H9 (cell line): ENCODE results near the gene IGLON5. TPM values are rescaled to one million over a fixed set of nuclear protein-coding genes. Genes with fewer than 3 reads are reported as not detected.

ENCODE experiments used
- DNase-seq: peaks from one replicate; pipeline ENCODE4 v3.0.0-alpha.2; 2017
- H2AFZ ChIP-seq: one replicate; pipeline ENCODE4 v1.6.1; 2013; ENCODE audit warnings: mild to moderate bottlenecking, low read length, control low read depth, moderate library complexity
- H2AK5ac ChIP-seq: 2 replicates; pipeline ENCODE4 v1.6.1; 2013; ENCODE audit warnings: low read length, control low read depth, mixed read lengths; ENCODE audit not compliant: insufficient read length
- H2BK120ac ChIP-seq: one replicate; pipeline ENCODE4 v1.6.1; 2013; ENCODE audit warnings: low read depth, mild to moderate bottlenecking, low read length, control low read depth, inconsistent platforms; ENCODE audit not compliant: poor library complexity, severe bottlenecking
- H2BK12ac ChIP-seq: 2 replicates; pipeline ENCODE4 v1.6.1; 2013; ENCODE audit warnings: low read length, control low read depth, mixed read lengths, low read depth; ENCODE audit not compliant: insufficient read length
- H2BK15ac ChIP-seq: 2 replicates; pipeline ENCODE4 v1.6.1; 2013; ENCODE audit warnings: low read depth, low read length, control low read depth
- H2BK20ac ChIP-seq: one replicate; pipeline ENCODE4 v1.6.1; 2013; ENCODE audit warnings: low read depth, mild to moderate bottlenecking, low read length, control low read depth, inconsistent platforms; ENCODE audit not compliant: poor library complexity, severe bottlenecking
- H2BK5ac ChIP-seq: 2 replicates; pipeline ENCODE4 v1.6.1; 2013; ENCODE audit warnings: low read length, control low read depth, mixed read lengths; ENCODE audit not compliant: insufficient read length
- H3K14ac ChIP-seq: 2 replicates; pipeline ENCODE4 v1.6.1; 2013; ENCODE audit warnings: low read length, control low read depth; ENCODE audit not compliant: insufficient read depth
- H3K18ac ChIP-seq: 2 replicates; pipeline ENCODE4 v1.6.1; 2013; ENCODE audit warnings: low read depth, mild to moderate bottlenecking, mixed read lengths, low read length, control low read depth; ENCODE audit not compliant: insufficient read length
- H3K23ac ChIP-seq: 2 replicates; pipeline ENCODE4 v1.6.1; 2013; ENCODE audit warnings: low read length, control low read depth, mixed read lengths, low read depth; ENCODE audit not compliant: insufficient read length
- H3K23me2 ChIP-seq: 2 replicates; pipeline ENCODE4 v1.6.1; 2013; ENCODE audit warnings: low read depth, mild to moderate bottlenecking, mixed read lengths, low read length, control low read depth; ENCODE audit not compliant: insufficient read length, poor library complexity, severe bottlenecking
- H3K27ac ChIP-seq: 2 replicates; pipeline ENCODE4 v1.5.1; 2013; ENCODE audit warnings: low read length, control low read depth, mixed read lengths, low read depth; ENCODE audit not compliant: insufficient read length
- H3K27me3 ChIP-seq: 2 replicates; pipeline ENCODE4 v1.6.1; 2013; ENCODE audit warnings: low read length, control low read depth, inconsistent platforms; ENCODE audit not compliant: insufficient read depth
- H3K4ac ChIP-seq: 2 replicates; pipeline ENCODE4 v1.6.1; 2013; ENCODE audit warnings: low read depth, mild to moderate bottlenecking, control low read depth, inconsistent platforms, low read length, moderate library complexity
- H3K4me1 ChIP-seq: 2 replicates; pipeline ENCODE4 v1.6.1; 2013; ENCODE audit warnings: low read length, control low read depth, inconsistent platforms; ENCODE audit not compliant: insufficient read depth
- H3K4me2 ChIP-seq: 2 replicates; pipeline ENCODE4 v1.6.1; 2013; ENCODE audit warnings: low read length, control low read depth, mixed read lengths; ENCODE audit not compliant: insufficient read length, insufficient read depth
- H3K56ac ChIP-seq: 2 replicates; pipeline ENCODE4 v1.6.1; 2013; ENCODE audit warnings: low read depth, mild to moderate bottlenecking, mixed read lengths, low read length, control low read depth; ENCODE audit not compliant: insufficient read length
- H3K79me1 ChIP-seq: 2 replicates; pipeline ENCODE4 v1.6.1; 2013; ENCODE audit warnings: low read depth, mild to moderate bottlenecking, moderate library complexity, low read length, control low read depth, inconsistent platforms; ENCODE audit not compliant: insufficient read depth, poor library complexity, severe bottlenecking
- H3K79me2 ChIP-seq: 2 replicates; pipeline ENCODE4 v1.6.1; 2013; ENCODE audit warnings: low read length, control low read depth, inconsistent platforms; ENCODE audit not compliant: insufficient read depth
- H3K9ac ChIP-seq: 2 replicates; pipeline ENCODE4 v1.6.1; 2013; ENCODE audit warnings: low read length, control low read depth, mixed read lengths; ENCODE audit not compliant: insufficient read length; ENCODE audit errors: extremely low read depth
- H3K9me3 ChIP-seq: one replicate; pipeline ENCODE4 v1.6.1; 2013; ENCODE audit warnings: low read depth, low read length, inconsistent platforms; ENCODE audit not compliant: control insufficient read depth
- H3T11ph ChIP-seq: one replicate; pipeline ENCODE4 v1.6.1; 2013; ENCODE audit warnings: mild to moderate bottlenecking, low read length, control low read depth, inconsistent platforms
- H4K20me1 ChIP-seq: one replicate; pipeline ENCODE4 v1.6.1; 2013; ENCODE audit not compliant: control insufficient read depth, insufficient read length, insufficient read depth
- H4K5ac ChIP-seq: 2 replicates; pipeline ENCODE4 v1.6.1; 2013; ENCODE audit warnings: low read depth, mild to moderate bottlenecking, mixed read lengths, low read length, control low read depth; ENCODE audit not compliant: insufficient read length
- H4K8ac ChIP-seq: replicated peaks from 2 replicates; pipeline ENCODE4 v1.6.1; 2013; ENCODE audit warnings: low read length, control low read depth, mixed read lengths, low read depth; ENCODE audit not compliant: insufficient read length
- H4K91ac ChIP-seq: 2 replicates; pipeline ENCODE4 v1.6.1; 2013; ENCODE audit warnings: low read depth, mild to moderate bottlenecking, moderate library complexity, mixed read lengths, low read length, control low read depth; ENCODE audit not compliant: insufficient read length
- H3K27ac Mint-ChIP-seq, 3 experiments: 2 replicates in 2 of 3; 3 replicates in 1 of 3; pipeline ENCODE4 v1.8.0; 2020 to 2021; ENCODE audit warnings: mixed read lengths in 3 of 3, mild to moderate bottlenecking in 1 of 3, moderate library complexity in 1 of 3
- H3K27me3 Mint-ChIP-seq: 2 replicates; pipeline ENCODE4 v1.8.0; 2021; ENCODE audit warnings: low read depth, mild to moderate bottlenecking, moderate library complexity, mixed read lengths
- H3K36me3 Mint-ChIP-seq, 3 experiments: 2 replicates in 2 of 3; 3 replicates in 1 of 3; pipeline ENCODE4 v1.8.0; 2020 to 2021; ENCODE audit warnings: low read depth in 3 of 3, mixed read lengths in 3 of 3; ENCODE audit not compliant: insufficient read depth in 1 of 3
- H3K4me1 Mint-ChIP-seq, 2 experiments: 2 replicates each; pipeline ENCODE4 v1.8.0; 2020; ENCODE audit warnings: mixed read lengths in 2 of 2
- H3K4me3 Mint-ChIP-seq, 2 experiments: 2 replicates in 1 of 2; 3 replicates in 1 of 2; pipeline ENCODE4 v1.8.0; 2020 to 2021; ENCODE audit warnings: mild to moderate bottlenecking in 2 of 2, mixed read lengths in 2 of 2, moderate library complexity in 1 of 2
- H3K9me3 Mint-ChIP-seq, 2 experiments: 2 replicates in 1 of 2; 3 replicates in 1 of 2; pipeline ENCODE4 v1.8.0; 2020; ENCODE audit warnings: mild to moderate bottlenecking in 2 of 2, mixed read lengths in 2 of 2, moderate library complexity in 1 of 2
- CTCF ChIP-seq: fragments of 200-600 bp; sonication (generic); conservative IDR thresholded peaks from 3 replicates; pipeline ENCODE4 v1.8.0; 2021; ENCODE audit warnings: antibody characterized with exemption, mild to moderate bottlenecking
- WGBS: extraction: QIAGEN DNeasy Blood & Tissue Kit; methylation state at CpG from one replicate; pipeline ENCODE4 v1.1.7; 2013; ENCODE audit warnings: missing lambda C conversion rate, low lambda C conversion rate, mixed read lengths; ENCODE audit not compliant: insufficient read length; ENCODE audit errors: extremely low coverage; 5-methylcytosine and 5-hydroxymethylcytosine counted together
- total RNA-seq: library from RNA; stranded (reverse); gene quantifications from 2 replicates; pipeline ENCODE4 v1.2.1, GENCODE V29; 2021

The IGLON5 gene
- total RNA-seq, 1 experiment from 2014 or later, result 41.4 TPM

- Histone ChIP-seq H4K5ac (no peak overlapping the region), H3K4me1 (peaks cover 25% of the 10 kb centered on the region; the same call in 1 of the 2 replicates), H3T11ph (no peak overlapping the region), H3K79me2 (no peaks in the 10 kb centered on the region), H3K27me3 (no peaks in the 10 kb centered on the region), H2BK120ac (no peak overlapping the region), H2BK20ac (no peak overlapping the region), H3K79me1 (no peaks in the 10 kb centered on the region), H4K91ac (no peak overlapping the region), H3K4me2 (no peak overlapping the region), H3K23ac (no peak overlapping the region), H2BK12ac (no peak overlapping the region), H2BK15ac (no peak overlapping the region), H4K8ac (no peak overlapping the region), H3K9me3 (no peaks in the 10 kb centered on the region), H2BK5ac (no peak overlapping the region), H3K56ac (no peak overlapping the region), H3K14ac (no peak overlapping the region; the same call in 1 of the 2 replicates), H3K27ac (no peak overlapping the region), H3K18ac (no peak overlapping the region), H2AK5ac (no peak overlapping the region), H3K4ac (no peak overlapping the region), H3K23me2 (no peaks in the 10 kb centered on the region), H2AFZ (no peak overlapping the region), H4K20me1 (no peaks in the 10 kb centered on the region), H3K9ac (no peak overlapping the region)
- Mint-ChIP-seq H3K36me3 (0 out of 7 replicates have a peak, but pooled peaks cover 0 to 2% (median 2%) of the 10 kb centered on the region in 3 experiments), H3K27ac (peak overlapping the region; percentile 59 to 65 (median 64); a peak in 3 of 7 replicates), H3K27me3 (peaks cover 8% of the 10 kb centered on the region), H3K4me3 (peak overlapping the region in 1 of 2 experiments; percentile 30; a peak in 3 of 5 replicates), H3K4me1 (peaks cover 47 to 54% of the 10 kb centered on the region in 2 experiments), H3K9me3 (no peaks in the 10 kb centered on the region)
- TF ChIP-seq CTCF, result no peak
- WGBS, result no CpG with 5 or more reads among the region's 15 CpGs
- DNase-seq, result peak; percentile 74
Observed at GRCh38 chr19:51295382-51296126, 15.9 kb upstream of the IGLON5 start.
